ENCODE data around the gene CDH4.

- no peak for TF ChIP-seq CTCF (IDR thresholded peaks at IDR 0.05)
- no peak for TF ChIP-seq POLR2A (IDR thresholded peaks at IDR 0.05)
- TF ChIP-seq POLR2AphosphoS5 (IDR thresholded peaks at IDR 0.05), result no peak
- no peak for TF ChIP-seq EP300 (IDR thresholded peaks at IDR 0.05)
Measured at GRCh38 chr20:61281286-61281795, 29.3 kb downstream of the CDH4 start.

Measured in sigmoid colon (tissue), 4 donors.